ENCODE measurements around the gene CNRIP1.

CNRIP1 gene

GRCh38 chr2:68292108-68292710 lies 27.5 kb downstream of the CNRIP1 start:
- peak in 1 of 14 donors; percentile 11 for DNase-seq

DNA sequence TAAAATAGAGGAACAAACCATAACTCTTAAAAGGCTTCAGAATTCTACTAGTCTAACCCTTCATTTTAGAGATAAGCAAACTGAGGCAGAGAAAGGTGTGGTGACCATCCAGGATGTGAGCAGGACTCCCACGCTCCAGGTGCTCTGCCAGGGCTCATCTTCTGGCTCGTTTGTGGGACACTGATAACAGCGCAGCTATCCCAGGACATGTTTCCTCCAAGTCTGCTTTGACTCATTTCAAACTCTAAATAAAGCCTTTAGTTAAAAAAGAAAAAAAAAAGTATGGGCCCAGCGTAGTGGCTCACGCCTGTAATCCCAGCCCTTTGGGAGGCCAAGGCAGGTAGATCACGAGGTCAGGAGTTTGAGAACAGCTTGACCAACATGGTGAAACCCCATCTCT lies 28.4 kb downstream of the CNRIP1 start:
- DNase-seq, result no peak

- peak in 1 of 14 donors; percentile 49 for DNase-seq
Measured at GRCh38 chr2:68290901-68291300, 28.8 kb downstream of the CNRIP1 start.

- peak in 6 of 14 donors; percentile 1 to 25 (median 12) for DNase-seq
Measured at GRCh38 chr2:68287580-68288441, 31.9 kb downstream of the CNRIP1 start.

GRCh38 chr2:68284896-68285295 lies 34.9 kb downstream of the CNRIP1 start:
- peak in 4 of 14 donors; percentile 8 to 29 (median 14) for DNase-seq

DNA sequence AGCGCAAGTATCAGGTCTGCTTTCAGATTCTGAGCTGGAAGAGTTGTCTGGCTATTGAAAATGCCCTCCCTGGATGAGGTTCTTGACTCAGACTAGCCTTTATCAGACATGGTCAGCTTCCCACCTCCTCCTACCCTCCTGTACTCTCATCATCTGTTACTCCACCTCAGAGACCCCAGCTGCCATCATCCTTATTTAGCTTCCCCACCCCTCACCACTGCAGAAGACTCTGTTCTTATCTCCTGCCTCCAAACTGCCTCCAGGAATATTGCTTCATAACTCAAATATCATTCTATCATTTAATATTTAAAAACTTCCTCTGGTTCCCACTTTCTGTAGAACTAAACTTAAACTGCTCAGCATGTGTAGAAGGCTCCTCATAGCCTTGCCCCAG lies 36.3 kb downstream of the CNRIP1 start:
- no peak for DNase-seq

DNA sequence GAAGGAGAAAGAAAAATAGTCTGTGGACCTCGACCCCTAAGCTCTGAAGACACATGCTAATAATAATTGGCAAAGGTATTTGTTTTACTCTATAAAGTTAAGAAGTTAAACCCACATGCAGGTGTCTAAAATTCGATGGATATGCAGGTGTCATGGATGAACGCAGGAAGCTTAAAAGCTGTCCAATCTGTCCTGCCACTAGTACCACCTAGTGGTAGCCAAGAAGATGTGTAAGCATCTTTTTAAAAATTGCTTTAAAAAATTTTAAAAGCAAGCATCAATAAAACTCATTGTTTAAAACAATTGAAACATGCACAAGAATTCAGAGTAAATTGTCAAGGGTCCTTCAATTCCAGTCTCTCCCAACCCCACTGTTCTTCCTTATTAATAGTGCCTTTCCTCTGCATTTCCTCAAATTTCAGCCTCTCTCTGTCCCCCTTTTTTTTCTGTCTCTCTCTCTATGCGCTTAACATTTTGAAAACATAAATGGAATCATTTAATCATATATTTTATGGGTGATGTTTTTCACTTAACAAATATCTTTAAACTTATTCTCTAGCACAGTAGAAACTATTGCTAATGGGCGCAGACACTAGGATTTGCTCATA lies 36.8 kb downstream of the CNRIP1 start:
- peak in 1 of 14 donors; percentile 21 for DNase-seq

DNA sequence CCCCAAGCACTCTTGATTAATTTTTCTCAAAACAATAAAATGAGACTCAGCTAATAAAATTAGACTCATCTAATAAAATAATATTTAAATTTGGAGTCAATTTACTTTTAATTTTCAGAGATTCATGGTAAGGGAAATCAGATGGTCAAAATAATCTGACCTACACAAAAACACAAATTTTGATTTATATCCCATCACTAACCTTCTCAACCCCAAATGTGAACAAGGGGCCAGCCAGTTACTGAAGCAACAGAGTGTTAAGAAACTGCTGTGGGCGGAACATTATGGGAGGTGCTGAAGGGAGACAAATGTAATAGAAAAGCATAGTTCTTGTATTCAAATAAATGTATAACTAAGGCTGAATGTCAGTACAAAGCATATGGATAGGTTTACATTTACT lies 39.0 kb downstream of the CNRIP1 start:
- no peak for DNase-seq

DNA sequence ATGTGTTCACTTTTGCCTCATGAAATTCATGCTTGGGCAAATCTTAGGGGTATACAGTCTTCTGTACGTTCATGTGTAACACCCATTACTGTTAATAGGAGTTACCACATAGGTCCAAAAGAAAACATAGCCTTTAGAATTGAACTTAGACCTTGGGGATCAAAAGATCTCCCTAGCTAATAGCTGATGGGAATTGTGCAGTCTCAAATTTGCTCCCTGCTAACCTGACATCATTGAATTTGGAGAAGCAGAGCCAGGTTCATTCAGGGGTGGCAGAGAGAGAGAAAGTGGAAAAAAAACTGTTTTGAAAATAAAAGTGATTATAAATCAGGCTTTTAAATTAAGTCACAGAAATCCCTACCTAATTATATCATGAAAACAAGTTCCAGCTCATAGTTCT lies 39.4 kb downstream of the CNRIP1 start:
- no peak for DNase-seq

DNA sequence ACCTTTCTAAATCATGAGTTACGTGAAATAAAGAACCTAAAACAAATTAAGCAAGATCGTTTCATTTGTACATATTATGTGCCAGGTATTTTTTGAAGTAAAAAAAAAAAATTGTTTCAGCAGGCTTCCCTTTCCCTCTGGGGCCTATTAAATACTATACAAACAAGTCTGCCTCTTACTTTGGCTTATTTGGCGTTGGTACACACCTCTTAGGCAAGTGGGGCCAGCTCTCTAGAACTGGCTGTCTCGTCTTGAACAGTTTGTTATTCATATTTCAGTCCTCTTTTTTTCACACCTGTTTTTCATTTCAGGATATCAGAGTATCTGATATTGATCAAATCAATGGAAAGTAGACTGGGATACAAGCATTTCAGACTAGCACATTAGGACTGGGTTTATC lies 40.1 kb downstream of the CNRIP1 start:
- no peak for DNase-seq

- no peak for DNase-seq
Measured at GRCh38 chr2:68278169-68278568, 41.6 kb downstream of the CNRIP1 start.

- no peak for DNase-seq
Measured at GRCh38 chr2:68274022-68274421, 45.7 kb downstream of the CNRIP1 start.

GRCh38 chr2:68272246-68272994 lies 47.3 kb downstream of the CNRIP1 start:
- no peak for DNase-seq

DNA sequence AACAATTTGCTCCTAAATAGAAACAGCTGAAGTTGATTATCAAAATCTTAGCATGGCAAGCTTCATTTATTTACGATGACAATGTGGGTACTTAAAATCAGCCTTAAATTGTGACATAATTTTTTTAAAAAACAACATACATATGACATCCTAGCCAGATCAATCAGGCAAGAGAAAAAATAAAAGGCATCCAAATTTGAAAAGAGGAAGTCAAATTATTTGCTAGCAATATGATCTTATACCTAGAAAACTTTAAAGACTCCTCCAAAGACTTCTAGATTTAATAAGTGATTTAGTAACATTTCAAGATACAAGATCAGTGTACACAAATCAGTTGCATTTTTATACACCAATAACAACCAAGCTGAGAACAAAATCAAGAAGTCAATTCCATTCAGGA lies 53.1 kb downstream of the CNRIP1 start:
- DNase-seq, result no peak

DNA sequence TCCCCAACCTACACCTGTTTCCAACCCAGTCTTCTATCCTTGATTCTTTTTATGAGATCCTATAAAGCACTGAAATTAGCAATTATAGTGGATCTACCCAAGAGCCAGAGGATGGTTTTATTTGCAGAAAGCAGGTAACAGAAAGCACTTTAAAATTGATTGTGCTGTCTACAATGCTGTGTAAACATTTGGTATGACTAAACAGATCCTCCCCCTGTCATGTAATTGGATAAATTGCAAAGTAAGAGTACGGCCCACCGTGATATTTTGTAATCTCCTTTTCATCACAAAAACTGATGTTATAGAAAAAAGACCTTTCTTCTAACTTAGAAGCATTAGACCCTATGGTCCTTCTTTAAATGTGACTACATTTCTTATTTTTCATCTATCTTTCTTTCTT lies 56.1 kb downstream of the CNRIP1 start:
- DNase-seq, result no peak

- no peak for DNase-seq
Measured at GRCh38 chr2:68258851-68259250, 60.9 kb downstream of the CNRIP1 start.

- peak in 1 of 14 donors; percentile 5 for DNase-seq
Measured at GRCh38 chr2:68256093-68256450, 63.7 kb downstream of the CNRIP1 start.

DNA sequence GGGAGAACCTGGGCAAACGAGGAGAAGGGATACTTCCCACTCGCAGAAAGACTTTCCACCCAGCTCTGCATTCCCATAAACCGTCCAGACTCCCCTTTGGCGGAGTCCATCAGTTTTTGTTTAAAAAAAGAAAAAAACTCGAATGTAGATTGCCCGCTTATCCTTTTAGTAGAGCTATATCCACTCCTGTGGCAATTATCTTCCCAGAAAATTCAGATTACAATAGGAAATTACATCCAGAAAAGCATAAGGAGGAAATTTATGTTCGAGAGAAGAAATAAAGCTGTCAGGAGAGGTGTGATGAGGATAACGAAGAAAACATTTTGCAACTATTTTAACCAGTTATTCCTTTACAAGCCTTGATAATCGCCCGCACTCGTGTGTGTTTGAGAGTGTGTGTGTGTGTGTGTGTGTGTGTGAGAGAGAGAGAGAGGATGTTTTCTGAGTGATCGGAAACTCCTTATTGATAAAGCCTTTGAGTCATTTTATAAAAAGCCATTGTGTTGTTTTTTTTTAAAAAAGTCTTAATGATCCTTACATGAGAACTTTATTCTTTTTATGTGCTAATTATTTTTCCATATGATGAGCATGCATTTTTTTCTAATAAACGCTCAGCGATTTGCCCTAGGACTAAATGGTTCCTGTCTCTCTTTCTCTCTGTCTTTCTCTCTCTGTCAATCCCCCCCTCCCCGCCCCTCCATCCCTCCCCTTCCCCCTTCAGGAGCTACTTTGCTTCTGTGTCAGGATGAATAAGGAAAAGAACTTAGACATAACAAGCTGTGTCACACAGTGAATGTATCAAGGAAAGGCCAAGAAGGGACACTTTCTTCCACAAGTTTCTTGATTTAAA lies 66.3 kb downstream of the CNRIP1 start:
- peak in 1 of 14 donors; percentile 1 for DNase-seq

DNA sequence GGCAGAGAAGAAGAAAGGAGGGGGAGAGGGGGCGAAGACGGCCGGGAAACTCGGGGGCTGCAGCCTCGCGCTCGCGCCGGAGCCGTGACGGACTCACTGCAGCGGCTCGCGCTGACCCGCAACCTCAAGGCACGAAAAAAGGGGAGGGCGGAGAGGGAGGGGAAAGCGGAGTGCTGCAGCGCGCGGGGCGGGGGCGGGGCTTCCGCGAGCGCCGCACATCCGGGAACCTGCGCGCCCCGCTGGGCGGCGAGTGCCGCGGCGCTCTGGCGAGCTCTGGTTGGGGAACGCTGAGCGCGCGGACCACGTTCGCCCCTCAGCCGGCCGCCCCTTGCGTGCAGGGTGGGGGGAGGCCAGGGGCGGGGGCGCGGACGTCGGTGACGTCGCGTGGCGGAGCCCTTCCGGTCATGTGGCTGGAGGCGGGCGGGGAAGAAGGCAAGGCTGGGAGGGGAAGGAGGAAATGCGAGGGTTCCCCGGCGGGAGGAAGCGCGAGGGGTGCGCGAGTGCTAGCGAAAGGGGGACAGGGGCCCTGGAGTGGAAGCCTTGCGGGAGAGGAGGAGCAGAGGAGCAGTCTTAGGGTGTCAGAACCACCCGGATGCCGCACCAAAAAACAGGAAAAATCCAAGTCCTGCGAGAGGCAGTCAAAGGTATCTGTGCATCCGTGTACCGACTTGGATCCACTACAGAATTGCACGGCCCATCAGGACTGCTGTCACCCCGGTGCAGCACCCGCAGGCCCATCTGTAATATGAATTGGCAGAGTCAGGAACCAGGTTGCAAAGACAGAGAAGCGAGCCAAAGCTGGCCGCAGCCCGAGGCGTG lies 67.1 kb downstream of the CNRIP1 start, which contains the start of gene PPP3R1:
PPP3R1 (minus strand) TSS at position 133 of the 819 bp plus-strand sequence. CDS start 405 bp downstream, outside the sequence.
- peak; percentile 70 to 98 (median 96) for DNase-seq

DNA sequence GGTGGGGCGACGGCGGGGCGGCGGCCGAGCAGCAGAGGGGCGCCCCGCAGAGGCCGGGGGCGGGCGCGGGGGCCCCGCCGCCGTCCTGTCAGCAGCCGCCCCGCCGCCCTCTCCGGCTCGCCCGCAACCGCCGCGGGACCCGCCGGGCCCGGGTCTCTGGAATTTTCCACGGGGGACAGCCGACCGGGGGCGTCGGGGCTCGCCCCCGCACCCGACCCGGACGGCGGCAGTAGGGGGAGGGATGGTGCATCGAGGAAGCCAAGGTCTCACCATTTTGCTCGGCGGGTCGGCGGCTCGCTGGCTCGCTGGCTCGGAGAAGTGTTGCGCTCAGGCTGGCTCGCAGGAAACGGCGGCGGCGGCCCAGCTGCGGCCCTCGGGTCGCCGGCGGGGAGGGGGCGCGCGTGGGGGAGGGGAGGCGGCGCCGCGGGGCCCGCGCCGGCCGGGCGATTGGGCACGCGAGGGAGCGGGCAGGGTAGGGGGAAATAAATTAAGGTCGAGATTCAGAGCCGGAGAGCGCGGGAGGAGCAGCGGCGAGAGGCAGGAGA lies 67.8 kb downstream of the CNRIP1 start:
- peak in 3 of 14 donors; percentile 55 to 73 (median 61) for DNase-seq
